GM18858 (cell line): ENCODE measurements around the gene TBC1D10A.
A peak's percentile ranks its signal among the peaks of the same experiment; 100 is the strongest.

Source experiments
- ATAC-seq: cut with Tn5 transposase; IDR thresholded peaks from one replicate; pipeline ENCODE4 v1.9.1; 2021; ENCODE audit not compliant: unreplicated experiment

The TBC1D10A gene

DNA sequence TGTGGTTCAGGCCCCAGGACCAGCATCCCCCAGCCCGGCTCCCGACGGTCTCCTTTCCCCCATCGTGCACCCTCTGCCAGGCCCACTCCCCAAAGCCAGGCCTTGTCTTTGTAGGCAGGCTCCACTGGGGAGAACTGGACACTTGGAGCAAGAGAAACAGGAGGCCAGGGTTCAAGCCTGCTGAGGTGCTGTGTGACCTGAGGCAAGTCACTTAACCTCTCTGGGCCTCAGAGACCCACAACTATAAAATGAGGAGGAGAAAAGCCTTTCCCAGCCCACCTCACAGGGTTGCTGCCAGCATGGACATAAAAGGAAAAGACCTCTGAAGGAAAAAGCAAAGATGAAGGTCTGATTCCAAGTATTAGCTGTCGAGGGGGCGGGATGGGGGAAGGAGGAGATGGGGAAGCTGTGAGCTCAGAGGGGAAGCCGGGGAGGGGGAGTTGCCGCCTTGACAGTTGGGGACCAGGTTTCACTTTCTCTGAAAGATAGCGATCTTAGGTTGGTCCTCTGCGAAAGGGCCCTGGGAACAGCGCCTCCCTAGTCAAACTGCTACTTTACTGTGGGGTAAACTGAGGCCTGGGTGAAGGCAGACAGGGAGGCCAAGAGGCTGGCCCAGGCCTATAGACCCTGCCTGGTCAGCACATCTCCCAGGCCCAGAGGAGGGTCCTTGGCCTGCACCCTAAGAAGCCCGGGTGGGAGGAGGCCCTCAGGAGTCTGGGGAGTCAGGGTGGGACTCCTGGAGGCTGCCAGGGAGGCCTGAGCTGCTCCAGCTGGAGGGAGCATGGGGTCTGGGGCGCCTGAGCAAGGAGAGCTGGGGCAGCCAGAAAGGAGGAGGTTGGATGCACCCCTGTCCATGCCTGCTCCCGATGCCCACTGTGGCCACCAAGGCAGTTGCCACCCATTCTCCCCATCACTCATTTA, 59.1 kb downstream of the TBC1D10A start:
- ATAC-seq = no peak

DNA sequence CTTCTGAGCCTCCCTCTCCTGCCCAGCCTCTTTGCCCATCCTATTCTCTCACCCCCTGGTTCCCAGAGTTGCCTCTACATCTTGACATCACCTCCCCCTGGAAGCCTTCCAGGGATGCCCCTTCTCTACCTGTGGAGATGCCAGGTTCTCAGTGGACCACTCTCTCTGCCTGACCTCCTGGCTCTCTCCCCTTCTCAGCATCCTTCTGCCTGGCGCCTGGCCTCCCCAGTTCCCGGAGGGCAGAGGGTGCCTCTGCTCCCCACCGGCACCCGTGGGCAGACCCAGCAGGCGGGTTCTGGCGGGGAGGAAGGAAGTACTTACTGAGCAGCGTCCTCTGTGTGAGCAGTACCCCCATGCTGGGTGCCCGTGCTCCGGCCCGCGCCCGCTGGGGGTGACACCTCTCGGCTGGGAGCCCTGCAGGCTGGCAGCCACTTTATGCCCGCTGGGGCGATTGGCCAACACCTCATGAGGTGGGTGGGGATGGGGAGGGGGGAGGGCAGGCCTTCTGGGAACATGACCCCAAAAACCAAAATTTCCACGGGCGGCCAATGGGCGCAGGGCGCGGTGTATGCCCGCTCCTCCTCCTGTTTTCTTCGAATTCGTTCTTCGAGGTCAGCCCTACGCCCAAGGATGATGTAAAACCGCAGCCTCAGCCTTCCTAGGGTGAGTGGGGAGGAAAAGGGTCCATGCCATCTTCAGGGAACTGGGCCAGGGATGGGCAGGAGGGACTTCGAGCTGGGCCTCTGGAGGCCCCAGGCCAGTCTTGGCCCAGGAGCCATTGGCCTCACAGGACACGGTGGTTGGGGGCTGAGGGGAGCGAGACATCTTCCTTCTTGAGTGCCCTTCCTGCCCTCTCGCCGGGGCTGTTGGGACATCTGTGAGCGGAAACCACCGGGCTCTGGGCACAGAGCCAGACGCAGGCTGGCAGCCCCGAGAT, 60.0 kb downstream of the TBC1D10A start, which contains the start of gene OSM:
Gene OSM (minus strand): TSS at position 407 of the 937 bp plus-strand sequence. CDS start 52 bp downstream, at position 355.
- no peak for ATAC-seq

DNA sequence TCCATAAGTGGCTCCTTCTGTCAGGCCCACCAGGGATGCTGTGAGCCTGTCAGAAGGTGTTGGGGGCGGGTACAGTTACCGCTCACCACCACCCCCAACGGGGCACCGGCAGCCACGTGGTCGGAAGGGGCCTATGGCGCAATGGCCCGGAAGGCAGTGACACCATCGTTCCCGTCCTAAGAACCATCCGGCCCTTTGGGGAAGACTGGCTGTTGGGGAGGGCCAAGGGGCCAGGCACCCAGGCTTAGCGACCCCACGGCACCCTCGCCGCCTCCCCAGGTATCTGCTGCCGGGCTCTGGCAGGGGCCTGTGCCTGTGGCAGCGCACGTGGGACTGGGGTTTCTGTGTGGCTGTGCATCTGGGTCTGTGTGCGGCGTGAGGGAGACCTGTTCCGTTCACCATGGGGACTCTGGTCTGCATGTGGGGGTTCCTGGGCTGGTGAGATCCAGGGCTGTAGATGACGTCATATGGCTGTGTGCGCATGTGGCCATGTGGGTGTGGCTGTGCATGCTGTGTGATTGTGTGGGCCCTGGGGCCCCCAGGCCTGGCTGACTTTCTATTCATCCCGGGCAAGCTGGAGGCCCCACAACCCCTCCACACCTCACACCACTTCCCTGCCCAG, 60.8 kb downstream of the TBC1D10A start:
- peak; percentile 64 for ATAC-seq

DNA sequence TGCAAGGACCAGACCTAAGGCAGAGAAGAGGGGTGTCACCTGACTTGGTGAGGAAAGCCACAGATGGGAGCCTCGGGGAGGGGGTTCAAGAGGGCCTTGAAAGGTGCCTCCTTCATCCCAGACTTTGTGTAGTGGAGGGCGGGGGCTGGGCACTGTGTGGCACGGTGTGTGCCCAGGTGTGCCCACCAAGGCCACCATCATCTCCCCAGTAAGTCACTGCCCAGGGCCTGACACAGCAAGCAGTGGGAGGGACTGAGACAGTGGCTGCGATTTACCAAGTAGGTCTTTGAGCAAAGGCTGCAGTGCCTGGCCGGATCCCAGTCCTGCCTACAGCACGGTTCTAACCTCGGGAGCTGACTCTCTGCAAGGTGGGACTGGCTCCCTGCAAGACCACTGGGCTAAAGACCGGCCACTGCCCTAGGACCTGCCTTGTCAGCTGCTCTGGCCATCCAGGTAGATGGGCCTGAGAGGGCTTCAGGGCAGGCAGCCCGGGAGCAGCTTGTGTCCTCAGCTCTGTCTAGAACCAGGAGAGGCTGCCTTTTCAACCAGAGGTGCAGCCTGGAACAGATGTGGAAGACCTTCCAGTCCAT, 61.5 kb downstream of the TBC1D10A start:
- no peak for ATAC-seq

DNA sequence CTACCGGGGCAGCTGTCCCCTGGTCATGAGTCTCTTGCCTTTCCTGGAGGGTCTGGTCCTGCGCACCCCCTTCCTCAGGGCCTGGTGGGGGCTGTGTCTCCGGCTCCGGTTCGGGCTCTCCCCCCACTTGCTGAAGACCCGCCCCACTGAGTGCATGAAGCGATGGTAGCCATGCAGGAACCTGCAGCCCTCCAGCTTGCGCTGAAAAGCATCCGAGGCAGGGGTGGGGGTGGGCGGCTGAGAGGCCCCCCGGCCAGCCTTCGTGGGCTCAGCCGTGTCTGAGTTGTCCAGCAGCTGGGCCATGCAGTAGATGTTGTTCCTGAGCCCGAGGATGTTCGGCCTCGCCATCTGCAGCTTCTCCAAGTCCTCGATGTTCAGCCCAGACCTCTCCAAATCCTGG, 62.9 kb downstream of the TBC1D10A start:
- no peak for ATAC-seq

DNA sequence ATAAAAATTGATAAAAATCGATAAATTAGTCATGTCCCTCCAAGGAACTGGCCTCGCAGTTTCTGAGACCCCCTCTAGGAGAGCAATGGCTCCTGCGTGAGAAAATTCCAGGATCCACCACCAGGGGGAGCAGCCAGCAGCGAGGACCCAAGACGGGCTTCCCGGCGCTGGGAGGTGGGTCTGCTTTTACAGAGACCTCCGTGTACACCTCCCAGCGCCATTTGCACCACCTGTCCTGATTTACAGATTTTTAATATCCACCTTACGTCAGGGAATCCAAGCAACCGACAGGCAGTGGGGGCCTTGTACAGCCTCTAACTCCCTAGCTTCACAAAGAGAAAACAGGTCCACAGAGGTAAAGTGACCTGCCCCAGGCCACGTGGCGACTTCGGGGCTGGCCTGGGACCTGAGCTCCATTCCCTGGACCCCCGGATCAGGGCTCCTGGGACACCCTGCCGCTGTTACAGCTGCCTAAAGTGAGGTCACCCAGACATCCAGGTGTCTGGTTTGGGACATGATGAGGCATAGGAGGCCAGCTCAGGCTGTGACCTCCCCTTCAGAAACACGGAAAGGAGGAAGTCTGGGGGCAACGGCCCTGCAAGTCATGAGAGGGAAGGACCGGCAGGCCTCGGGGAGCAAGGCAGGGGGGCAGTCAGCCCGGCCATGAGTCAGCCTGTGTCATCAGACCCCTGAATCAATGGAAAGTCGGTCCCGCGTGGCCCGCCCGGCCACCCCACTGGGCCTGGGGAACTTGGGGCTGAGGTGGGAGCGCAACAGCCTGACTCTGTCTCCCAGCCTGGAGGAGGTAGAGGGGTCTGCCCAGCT, 63.6 kb downstream of the TBC1D10A start:
- ATAC-seq = no peak

DNA sequence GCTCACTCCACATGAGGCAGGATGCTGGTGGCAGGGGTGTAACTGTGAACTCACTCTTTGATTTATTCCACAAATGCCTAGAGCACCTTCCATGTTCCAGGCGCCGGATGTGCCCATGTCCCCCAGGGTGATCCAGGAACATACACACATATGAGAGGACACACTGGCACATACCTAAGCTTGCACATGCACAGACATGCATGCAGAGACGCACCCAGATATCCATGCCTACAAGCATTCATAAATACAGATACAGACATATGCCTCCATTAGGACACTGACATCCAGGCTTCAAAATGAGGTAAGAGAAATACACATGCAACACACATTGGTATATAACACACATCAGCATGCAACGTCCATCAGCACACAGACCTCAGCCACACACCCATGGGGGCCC, 64.6 kb downstream of the TBC1D10A start:
- ATAC-seq = no peak

DNA sequence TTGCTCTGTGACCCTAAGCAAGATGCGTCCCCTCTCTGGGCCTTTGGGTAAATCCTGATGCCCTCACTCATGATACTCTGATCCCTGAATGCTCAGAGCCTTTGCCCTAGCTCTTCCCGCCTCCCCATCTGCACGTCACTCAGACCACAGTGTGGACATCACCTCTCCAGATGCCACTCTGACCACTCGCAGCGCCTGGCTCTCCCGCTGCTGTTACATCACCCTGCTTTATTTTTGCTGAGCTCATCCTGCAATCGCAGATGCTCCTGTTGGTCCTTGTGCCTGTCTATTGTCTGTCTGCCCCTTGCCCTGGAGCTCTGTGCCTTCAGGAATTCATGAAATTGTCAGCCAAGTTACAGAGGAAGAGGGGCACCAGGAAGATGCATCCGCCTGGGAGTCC, 65.6 kb downstream of the TBC1D10A start:
- ATAC-seq = no peak

DNA sequence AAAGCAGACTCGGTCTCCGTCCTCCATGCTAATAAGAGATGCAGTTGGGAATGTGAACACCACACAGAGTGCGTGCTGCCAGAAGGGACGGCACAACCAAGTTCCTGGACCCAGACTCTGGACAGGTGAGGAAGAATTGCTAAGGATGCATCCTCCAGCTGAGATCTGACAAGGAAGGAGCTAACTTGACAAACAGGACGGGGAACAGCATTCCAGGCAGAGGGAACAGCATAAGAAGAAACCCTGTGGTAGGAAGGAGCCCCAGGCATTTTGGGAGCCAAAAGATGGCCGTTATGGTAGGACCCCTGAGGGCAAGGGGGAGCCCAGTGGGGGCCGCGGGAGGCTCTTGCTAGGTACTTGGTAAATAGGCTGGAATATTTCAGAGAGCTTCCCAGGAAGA, 66.1 kb downstream of the TBC1D10A start:
- ATAC-seq = no peak

DNA sequence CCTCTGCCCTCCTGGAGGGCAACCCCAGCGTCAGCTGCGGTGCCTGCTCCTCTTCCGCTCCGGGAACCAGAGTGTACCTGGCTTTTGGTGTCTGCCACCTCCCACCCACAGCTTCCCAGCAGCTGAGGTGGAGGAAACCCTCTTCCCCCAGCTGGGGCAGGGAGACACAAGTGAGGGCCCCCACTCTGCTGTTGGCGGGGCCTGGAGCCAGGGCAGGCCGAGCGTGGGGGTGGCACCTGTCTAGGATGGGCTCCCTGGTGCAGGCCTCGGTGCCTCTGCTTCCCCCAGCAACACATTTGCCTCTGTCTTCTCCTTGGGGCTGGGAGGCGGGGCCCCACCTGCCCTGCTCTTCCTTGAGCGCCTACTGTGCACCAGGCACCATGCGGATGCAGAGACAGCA, 66.5 kb downstream of the TBC1D10A start:
- no peak for ATAC-seq

DNA sequence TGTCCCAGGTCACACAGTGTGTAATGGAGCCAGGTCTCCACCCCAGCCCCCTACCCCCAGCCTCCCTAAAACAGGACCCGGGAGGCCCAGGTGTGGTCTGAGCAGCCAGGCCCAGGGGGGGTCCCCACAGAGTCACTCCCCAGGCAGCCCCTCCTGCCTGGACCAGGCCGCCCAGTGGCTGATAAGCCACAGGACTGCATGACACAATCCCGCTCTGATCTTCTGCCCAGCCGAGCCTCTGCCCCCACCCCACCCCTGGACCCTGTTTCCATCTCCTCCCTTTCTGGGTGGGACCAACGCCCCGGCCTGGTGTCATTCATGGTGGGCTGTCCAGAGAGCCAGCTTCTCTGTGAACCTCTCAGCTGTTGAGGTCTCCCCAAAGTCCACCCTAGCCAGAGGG, 72.4 kb downstream of the TBC1D10A start:
- ATAC-seq = no peak

DNA sequence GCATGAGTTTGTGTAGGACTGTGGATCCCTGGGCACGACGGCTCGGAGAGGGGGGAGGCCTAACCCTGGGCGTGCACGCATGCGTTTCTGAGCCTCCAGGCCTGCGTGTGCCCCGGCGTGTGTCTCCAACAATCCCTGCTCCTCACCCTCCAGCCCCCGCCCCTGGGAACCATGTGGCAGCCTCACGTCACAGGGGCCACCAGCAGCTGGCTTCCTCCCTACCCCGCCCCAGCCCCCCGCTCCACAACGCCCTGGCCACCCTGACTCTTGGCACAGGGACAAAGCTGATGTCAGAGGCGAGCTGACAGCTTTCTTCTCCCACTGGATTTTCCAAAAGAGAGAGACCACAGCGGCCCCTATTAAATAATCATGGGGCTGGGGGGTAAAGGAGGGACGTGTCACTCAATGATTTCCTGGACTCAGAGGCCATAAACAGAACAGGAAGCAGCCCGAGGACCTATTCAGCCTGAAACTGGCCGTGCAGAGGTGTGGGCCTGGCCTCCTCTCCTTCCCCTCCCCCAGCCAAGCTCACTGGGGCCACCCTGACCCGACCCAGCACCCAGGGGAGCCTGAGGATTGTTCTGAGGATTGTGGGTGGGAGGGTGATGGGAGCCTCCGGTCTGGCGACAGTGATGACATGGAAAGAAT, 73.4 kb downstream of the TBC1D10A start:
- ATAC-seq = no peak

DNA sequence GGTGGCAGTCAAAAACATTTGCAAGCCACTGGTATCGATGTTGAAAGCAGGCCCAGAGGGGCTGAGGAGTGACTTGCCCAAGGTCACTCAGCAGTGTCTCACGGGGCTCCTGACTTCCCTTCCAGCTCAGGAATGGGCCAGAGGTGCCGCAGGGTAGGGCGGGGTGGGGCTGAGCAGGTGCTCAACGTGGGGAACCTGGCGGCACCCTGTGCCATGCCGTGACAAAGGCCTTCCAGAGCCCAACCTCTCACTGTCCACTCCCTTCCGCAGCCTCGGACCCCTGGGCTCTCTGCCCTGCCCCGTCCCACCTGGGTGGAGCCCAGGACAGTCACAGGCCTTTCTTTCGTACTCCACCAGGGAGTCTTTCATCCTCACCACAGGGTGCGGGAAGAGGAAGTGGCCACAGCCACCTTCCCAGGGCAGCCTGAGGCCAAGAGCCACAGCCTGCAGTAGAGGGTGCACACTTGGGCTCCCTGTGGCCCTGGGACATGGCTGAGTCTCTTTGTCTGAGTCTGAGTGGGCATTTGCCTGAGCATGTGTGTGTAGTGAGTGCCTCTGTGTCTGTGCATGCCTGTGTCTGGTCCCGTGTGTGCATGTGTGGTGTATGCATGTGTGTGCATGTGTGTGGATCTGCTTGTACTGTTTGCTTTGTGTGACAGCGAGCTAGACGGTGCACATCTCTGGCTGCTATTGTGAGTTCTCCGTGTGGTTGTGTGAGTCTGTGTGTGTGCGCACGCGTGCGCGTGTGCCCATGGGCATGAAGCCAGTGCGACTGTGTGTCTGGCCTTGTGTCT, 74.1 kb downstream of the TBC1D10A start:
- no peak for ATAC-seq

DNA sequence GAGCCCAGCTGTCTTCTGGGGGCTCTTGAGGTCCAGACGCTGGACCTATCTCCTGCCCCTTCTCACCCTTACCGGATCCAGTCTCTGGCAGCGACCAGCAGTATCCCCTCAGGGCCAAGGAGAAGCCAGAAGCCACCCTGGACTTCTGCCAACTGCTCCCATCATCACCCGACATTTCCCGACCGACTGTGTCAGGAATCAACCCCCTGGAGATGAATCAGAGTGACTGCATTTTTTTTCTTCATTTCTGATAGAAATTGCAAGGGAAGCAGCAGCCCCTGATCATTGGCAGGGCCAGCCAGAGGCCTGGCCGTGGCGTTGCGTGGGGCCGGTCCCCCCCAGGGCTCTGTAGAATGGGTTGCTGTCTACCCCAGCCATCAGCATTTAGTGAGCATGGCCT, 75.0 kb downstream of the TBC1D10A start:
- no peak for ATAC-seq

DNA sequence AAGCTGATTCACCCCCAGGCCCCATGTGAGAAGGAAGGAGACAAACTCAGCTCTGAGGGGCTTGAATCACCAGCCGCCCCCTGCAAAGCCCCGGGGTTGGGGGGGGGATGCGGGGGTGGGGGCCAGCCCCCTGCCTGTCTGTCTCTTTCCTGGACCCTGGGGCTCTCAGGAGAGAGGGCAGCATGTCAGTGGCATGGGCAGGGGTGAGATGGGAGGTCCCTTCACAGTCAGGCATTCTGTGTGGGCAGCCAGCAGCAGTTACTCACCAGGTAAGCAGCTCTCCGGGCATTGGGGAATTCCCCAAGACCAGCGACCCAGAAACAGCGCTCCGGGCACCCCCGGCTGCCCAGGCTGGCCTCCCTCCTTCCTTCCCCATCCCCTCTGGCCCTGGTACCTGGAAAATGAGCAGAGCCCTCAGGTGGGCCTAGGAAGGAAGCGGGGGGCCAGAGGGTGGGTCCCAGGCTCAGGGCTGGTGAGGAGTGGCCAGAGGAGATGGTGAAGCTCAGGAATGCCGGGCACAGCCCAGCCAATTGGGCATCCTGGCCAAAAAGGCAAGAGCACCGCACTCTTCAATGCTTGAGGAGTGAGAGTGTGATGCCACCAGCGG, 76.0 kb downstream of the TBC1D10A start:
- no peak for ATAC-seq

DNA sequence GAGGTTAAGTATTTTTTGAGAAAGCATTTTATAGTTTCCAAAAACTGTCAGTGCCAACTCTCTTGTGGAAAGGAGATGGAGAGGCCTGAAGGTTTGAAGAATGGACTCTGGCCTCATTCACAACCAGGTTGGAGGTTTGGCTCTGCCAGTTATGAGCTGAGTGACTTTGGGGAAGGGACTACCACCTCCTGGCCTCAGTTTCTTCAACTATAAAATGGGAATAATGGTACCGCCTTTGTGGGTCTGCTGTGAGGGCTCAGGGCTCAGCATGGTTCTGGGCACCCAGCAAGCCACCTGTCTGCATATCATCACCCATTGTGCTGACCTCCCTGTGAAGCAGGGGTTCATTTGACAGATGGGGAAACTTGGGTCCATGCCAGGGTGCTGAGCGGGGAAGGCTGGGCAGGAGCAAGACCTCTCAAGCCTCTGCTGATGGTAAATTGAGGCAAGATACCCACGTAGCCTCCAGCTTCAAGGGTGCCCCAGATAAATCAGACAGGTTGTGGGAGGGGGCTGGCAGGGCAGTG, 76.6 kb downstream of the TBC1D10A start:
- ATAC-seq = no peak

DNA sequence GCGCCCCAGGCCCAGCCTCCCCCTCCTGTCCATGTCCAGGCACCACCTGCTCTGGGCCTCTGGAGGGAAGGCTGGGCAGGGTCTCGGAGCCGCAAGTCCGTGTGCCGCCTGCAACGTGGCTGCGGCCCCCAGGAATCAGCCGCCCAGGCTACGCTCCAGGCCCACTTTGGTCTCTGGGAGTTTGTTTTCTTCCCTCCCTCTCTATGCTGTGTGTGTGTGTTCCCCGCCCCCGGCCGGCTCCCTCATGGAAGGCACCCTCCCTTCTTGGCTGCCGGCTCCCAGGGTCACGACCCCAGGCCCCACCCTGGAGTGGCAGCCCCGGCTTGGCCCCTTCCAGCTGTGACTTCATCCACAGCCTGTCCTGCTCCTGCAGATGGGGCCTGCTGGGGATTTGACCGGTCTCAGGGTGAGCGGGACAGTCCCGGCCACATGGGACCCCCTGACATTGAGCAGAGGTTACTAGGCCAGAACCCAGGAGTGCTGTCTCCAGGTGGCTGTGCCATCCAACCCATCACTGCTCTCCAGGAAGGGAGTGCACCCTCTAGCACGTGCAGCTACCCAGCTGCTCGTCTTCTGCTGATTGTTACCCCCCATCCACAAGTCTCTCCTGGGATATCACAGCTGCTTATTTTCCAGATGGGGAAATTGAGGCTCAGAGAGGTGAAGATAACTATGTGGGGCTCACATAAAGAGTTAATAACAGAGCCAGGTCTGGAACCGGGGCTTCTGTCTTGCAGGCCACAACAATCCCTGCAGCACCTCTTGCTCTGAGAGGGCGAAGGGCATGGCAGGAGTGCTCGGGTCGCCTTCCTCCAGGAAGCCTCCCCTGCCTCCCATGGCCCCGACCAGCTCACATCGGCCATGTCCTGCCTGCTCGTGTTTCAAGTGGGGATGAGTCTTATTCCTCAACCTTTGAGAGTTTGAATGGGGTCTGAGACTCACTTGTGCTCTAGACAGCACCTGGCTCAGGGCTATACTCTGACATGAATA, 77.4 kb downstream of the TBC1D10A start:
- ATAC-seq = no peak
